ENCODE measurements around the gene CALN1.

- TF ChIP-seq CTCF (IDR thresholded peaks at IDR 0.05) (peak; percentile 67 to 91 (median 86)), POLR2A (IDR thresholded peaks at IDR 0.05) (no peak)
Observed at GRCh38 chr7:71733107-71733870, 678.8 kb downstream of the CALN1 start.
